Sigmoid colon (tissue), 7 donors: ENCODE results near the gene GLRX. TPM values are rescaled to one million over a fixed set of nuclear protein-coding genes. Genes with fewer than 3 reads are reported as not detected.

ENCODE experiments used
- DNase-seq: peaks from one replicate; pipeline ENCODE4 v3.0.0-alpha.2; 2019
- H3K27ac ChIP-seq, 4 donors: fragments of 200-600 bp; sonication (generic); one replicate each; pipeline ENCODE4 v1.5.1; 2016 to 2019; ENCODE audit warnings: mild to moderate bottlenecking in 1 of 4
- H3K27me3 ChIP-seq, 3 donors: fragments of 200-600 bp; sonication (generic); one replicate each; pipeline ENCODE4 v1.5.1; 2019; ENCODE audit warnings: mild to moderate bottlenecking in 1 of 3
- H3K36me3 ChIP-seq, 4 donors: fragments of 200-600 bp; sonication (generic); one replicate each; pipeline ENCODE4 v1.5.1; 2016 to 2019
- H3K4me1 ChIP-seq, 4 donors: fragments of 200-600 bp; sonication (generic); one replicate each; pipeline ENCODE4 v1.5.1; 2017 to 2019
- H3K4me3 ChIP-seq, 4 donors: fragments of 200-600 bp; sonication (generic); one replicate each; pipeline ENCODE4 v1.5.1; 2017 to 2019; ENCODE audit warnings: mild to moderate bottlenecking in 2 of 4, moderate library complexity in 1 of 4
- H3K9me3 ChIP-seq, 4 donors: fragments of 200-600 bp in 3 of 4; sonication (generic) in 3 of 4; one replicate each; pipeline versions ENCODE4 v1.5.1 to v1.6.1; 2013 to 2019
- EP300 ChIP-seq, 4 donors: sonication (generic); formaldehyde crosslinking; IDR thresholded peaks; one replicate each; pipeline ENCODE4 v1.6.1; 2017; ENCODE audit warnings: antibody characterized with exemption in 4 of 4
- POLR2A ChIP-seq, 2 donors: fragments of 450-650 bp; IDR thresholded peaks; one replicate each; pipeline ENCODE4 v1.6.1; 2016; ENCODE audit warnings: antibody characterized with exemption in 2 of 2, mild to moderate bottlenecking in 2 of 2, moderate library complexity in 2 of 2
- POLR2AphosphoS5 ChIP-seq, 4 donors: sonication (generic); formaldehyde crosslinking; IDR thresholded peaks; one replicate each; pipeline ENCODE4 v1.6.1; 2017; ENCODE audit warnings: antibody characterized with exemption in 4 of 4
- WGBS, 2 donors: extraction: QIAGEN DNeasy Blood & Tissue Kit; methylation state at CpG; one replicate each; pipeline ENCODE4 v1.1.7; 2013; 5-methylcytosine and 5-hydroxymethylcytosine counted together
- intact Hi-C: fragments of 100-400 bp; cut with DNase I; formaldehyde crosslinking; loops from one replicate; pipeline ENCODE4 v1.15.1; 2023
- polyA plus RNA-seq, 3 donors: library from polyadenylated mRNA; stranded (reverse); fragments of 200-250 nt; gene quantifications; one replicate each; pipeline ENCODE4 v1.2.3, GENCODE V29; 2013
- total RNA-seq, 4 donors: library from RNA; depleted of rRNA; stranded (reverse); fragments of >200 nt; gene quantifications; one replicate each; pipeline ENCODE4 v1.1.0, GENCODE V29; 2016
- TF ChIP-seq, protein P1 (sequence below), 4 experiments: fragments of 450-650 bp in 3 of 4; fragments of 200-600 bp in 1 of 4; IDR thresholded peaks; one replicate each; pipeline ENCODE4 v1.5.1; 2016 to 2019; ENCODE audit warnings: antibody characterized with exemption in 4 of 4, mild to moderate bottlenecking in 3 of 4, moderate library complexity in 2 of 4
- donor health status: healthy with polysubstance abuse.
- donor health status: Bipolar disorder and iron deficiency.
- donor health status: healthy.

The GLRX gene
- total and polyA plus RNA-seq, 7 donors = 30.2 to 409 (median 43.2) TPM

DNA sequence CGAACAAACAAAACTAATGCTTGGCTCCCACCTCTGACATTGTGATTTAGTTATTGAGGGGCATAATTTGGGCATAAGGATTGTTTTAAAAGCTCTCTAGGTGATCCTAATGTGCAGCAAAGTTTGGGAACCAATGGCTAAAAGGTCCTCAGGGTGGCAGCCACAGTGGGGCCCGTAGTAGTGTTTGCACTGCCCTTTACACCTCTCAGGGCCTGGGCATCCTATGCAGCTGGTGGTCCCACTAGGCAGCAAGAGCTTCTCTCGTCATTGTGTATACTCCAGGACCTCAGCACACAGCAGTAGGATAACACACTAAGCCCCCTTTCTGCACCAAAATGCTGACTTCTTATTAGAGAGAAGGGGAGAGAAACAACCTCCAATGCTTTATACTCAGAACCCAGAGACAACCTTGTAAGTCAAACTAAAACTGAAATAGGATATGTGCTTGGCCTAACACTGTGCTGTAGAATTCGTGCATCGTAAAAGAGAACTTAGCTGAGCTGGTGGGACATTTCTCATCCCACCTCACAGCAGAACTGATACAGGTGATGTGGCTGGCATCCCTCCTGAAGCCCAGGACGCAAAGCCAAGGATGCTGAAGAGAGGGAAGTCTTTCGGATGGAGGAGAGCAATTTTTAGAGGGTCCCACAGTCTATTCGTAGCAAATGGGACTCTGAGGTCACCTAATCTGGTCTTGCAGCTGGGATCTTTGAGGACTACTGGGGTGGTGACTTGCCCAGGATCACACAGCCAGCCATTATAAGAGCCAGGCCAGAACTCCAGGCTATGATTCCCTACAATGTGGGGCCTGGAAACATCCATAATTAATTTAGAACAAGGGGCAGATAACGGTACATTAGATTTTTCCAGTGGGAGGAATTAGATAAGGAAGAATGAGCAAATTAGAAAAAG, 1.2 kb downstream of the GLRX start:
- TF ChIP-seq POLR2A (IDR thresholded peaks at IDR 0.05) (no peak), POLR2AphosphoS5 (IDR thresholded peaks at IDR 0.05) (no peak), EP300 (IDR thresholded peaks at IDR 0.05) (no peak)
- TF ChIP-seq, protein P1, sequence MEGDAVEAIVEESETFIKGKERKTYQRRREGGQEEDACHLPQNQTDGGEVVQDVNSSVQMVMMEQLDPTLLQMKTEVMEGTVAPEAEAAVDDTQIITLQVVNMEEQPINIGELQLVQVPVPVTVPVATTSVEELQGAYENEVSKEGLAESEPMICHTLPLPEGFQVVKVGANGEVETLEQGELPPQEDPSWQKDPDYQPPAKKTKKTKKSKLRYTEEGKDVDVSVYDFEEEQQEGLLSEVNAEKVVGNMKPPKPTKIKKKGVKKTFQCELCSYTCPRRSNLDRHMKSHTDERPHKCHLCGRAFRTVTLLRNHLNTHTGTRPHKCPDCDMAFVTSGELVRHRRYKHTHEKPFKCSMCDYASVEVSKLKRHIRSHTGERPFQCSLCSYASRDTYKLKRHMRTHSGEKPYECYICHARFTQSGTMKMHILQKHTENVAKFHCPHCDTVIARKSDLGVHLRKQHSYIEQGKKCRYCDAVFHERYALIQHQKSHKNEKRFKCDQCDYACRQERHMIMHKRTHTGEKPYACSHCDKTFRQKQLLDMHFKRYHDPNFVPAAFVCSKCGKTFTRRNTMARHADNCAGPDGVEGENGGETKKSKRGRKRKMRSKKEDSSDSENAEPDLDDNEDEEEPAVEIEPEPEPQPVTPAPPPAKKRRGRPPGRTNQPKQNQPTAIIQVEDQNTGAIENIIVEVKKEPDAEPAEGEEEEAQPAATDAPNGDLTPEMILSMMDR (IDR thresholded peaks at IDR 0.05) = no peak
- H3K9me3 ChIP-seq = no peaks in the 10 kb centered on the region
- no peak for DNase-seq
- H3K4me1 ChIP-seq = peaks cover 0 to 60% (median 49%) of the 10 kb centered on the region in 4 donors
- WGBS, 2 donors = 31 to 48% methylated on average over 9 of the region's 9 CpGs
- peaks cover 0 to 7% (median 0%) of the 10 kb centered on the region in 4 donors for H3K36me3 ChIP-seq
- peak overlapping the region; percentile 83 to 89 (median 85) for H3K27ac ChIP-seq
- intact Hi-C loops = loop anchor here (5.0 kb wide), 3 partner anchors 89 to 174 kb away; partner anchors contain the start of genes RFESD and RHOBTB3
- no peaks in the 10 kb centered on the region for H3K27me3 ChIP-seq
- peak overlapping the region; percentile 58 to 69 (median 64) for H3K4me3 ChIP-seq

DNA sequence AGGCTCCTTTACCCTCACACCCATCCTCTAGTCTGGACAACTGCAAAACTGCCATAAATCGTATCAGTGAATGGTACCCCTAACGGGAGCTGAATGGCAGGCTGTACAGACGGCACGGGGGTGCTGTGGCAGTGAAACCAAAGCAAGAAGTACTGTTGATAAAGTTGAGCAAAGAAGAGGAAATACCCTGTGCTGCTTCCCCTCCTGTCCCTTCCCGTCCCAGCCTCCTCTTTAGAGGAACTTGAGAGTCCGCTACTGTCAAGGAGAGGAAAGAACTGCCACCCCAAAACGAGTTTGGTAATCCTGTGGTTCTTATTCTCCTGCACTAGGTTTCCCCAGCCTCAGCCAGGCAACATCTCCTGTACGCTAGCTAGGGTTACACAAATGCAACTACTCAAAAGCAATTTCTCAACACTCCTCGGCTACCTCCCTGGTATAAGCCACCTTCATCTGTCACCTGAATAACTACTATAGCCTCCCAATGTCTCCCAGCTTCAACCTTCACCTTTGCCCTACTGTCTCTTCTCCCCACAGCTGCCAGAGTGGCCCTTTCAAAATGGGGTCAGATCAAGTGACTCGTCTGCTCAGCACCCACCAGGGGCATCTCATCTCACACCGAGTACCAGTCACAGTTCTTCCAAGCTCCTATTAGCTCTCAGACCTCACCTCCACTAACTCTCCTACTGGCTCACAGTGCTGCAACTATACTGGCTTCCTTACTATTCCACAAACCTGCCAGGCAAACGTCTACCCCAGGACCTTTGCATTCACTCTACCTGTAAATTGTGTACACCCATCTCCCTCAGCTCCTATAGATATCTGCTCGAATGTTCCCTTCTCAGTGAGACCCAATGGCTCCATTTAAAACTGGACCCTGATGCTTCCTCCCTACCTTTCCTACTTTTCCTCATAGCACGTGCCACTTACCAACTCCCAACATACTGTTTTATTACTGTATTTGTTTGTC, 4.1 kb downstream of the GLRX start:
- intact Hi-C loops = no loop called here
- 47 to 60% methylated on average over 14 of the region's 14 CpGs for WGBS, 2 donors
- no peak for DNase-seq
- TF ChIP-seq EP300 (IDR thresholded peaks at IDR 0.05) (no peak), POLR2AphosphoS5 (IDR thresholded peaks at IDR 0.05) (peak in 1 of 4 donors; percentile 15), POLR2A (IDR thresholded peaks at IDR 0.05) (no peak)
- TF ChIP-seq, protein P1 (IDR thresholded peaks at IDR 0.05) = no peak
- Histone ChIP-seq H3K27ac (peak overlapping the region; percentile 0 to 46 (median 34)), H3K9me3 (no peaks in the 10 kb centered on the region), H3K4me1 (peaks cover 0 to 47% (median 38%) of the 10 kb centered on the region in 4 donors), H3K4me3 (peak overlapping the region in 1 of 4 donors; percentile 10), H3K36me3 (peaks cover 0 to 29% (median 8%) of the 10 kb centered on the region in 4 donors), H3K27me3 (no peaks in the 10 kb centered on the region)

DNA sequence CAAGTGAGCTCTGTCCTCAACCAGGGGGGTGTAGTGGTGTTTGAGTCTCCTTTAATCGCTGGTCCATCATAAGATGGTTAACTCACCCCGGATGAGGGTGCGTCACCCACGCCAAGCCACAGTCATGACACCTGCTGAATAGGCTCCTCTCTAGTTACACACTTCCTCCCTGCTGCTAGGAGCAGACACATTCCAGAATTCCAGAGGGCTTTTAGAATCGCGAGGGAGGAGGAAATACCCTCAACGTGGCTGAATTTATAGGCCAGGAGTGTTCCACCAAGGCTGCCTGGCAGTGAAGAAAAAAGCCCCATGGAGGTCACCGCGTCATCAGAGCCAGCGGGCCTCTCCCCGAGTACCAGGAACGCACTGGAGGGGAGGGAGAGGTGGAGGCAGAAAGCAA, 5.1 kb downstream of the GLRX start:
- Histone ChIP-seq H3K9me3 (no peaks in the 10 kb centered on the region), H3K4me3 (no peak overlapping the region), H3K36me3 (peaks cover 0 to 29% (median 8%) of the 10 kb centered on the region in 4 donors), H3K27me3 (no peaks in the 10 kb centered on the region), H3K27ac (peak overlapping the region in 3 of 4 donors; percentile 27 to 46 (median 28)), H3K4me1 (peaks cover 0 to 44% (median 32%) of the 10 kb centered on the region in 4 donors)
- 15 to 50% methylated on average over 12 of the region's 12 CpGs for WGBS, 2 donors
- DNase-seq = no peak
- intact Hi-C loops = no loop called here
- TF ChIP-seq, protein P1 (IDR thresholded peaks at IDR 0.05) = no peak
- TF ChIP-seq EP300 (IDR thresholded peaks at IDR 0.05) (no peak), POLR2A (IDR thresholded peaks at IDR 0.05) (no peak), POLR2AphosphoS5 (IDR thresholded peaks at IDR 0.05) (no peak)

- Histone ChIP-seq H3K4me1 (peaks cover 0 to 50% (median 38%) of the 10 kb centered on the region in 4 donors), H3K36me3 (peaks cover 0 to 29% (median 8%) of the 10 kb centered on the region in 4 donors), H3K27ac (no peak overlapping the region), H3K27me3 (no peaks in the 10 kb centered on the region), H3K9me3 (no peaks in the 10 kb centered on the region), H3K4me3 (no peak overlapping the region)
- 23 to 54% methylated on average over 4 of the region's 4 CpGs for WGBS, 2 donors
- intact Hi-C loops = no loop called here
- TF ChIP-seq POLR2AphosphoS5 (IDR thresholded peaks at IDR 0.05) = no peak
- TF ChIP-seq, protein P1 (IDR thresholded peaks at IDR 0.05) = no peak
- no peak for TF ChIP-seq POLR2A (IDR thresholded peaks at IDR 0.05)
- TF ChIP-seq EP300 (IDR thresholded peaks at IDR 0.05) = no peak
- no peak for DNase-seq
These were observed 5.8 kb downstream of the GLRX start for GRCh38 chr5:95816776-95817175.
